Kidney (tissue), 14 donors: ENCODE data around the gene KCNQ1OT1. TPM values are rescaled to one million over a fixed set of nuclear protein-coding genes. Genes with fewer than 3 reads are reported as not detected.

Source experiments
- DNase-seq, 5 donors: peaks; one replicate each; pipeline ENCODE4 v3.0.0-alpha.2; 2013 to 2020
- FAIRE-seq: peaks from 2 replicates; lab custom pipeline; 2012; peaks lifted over from hg19 to GRCh38; lab: Jason Lieb, UNC
- H3K27ac ChIP-seq, 2 donors: one replicate each; pipeline ENCODE4 v1.7.0; 2013; ENCODE audit warnings: low read depth in 2 of 2, low read length in 2 of 2, inconsistent platforms in 1 of 2
- H3K27me3 ChIP-seq: one replicate; pipeline ENCODE4 v1.7.1; 2013; ENCODE audit warnings: low read length, inconsistent platforms; ENCODE audit not compliant: control insufficient read depth, insufficient read depth
- H3K36me3 ChIP-seq, 3 donors: one replicate each; pipeline versions ENCODE4 v1.7.0 to v1.7.1; 2013; ENCODE audit warnings: low read length in 3 of 3, control low read depth in 1 of 3, inconsistent platforms in 1 of 3; ENCODE audit not compliant: insufficient read depth in 3 of 3, control insufficient read depth in 2 of 3
- H3K4me1 ChIP-seq, 3 donors: one replicate each; pipeline versions ENCODE4 v1.7.0 to v1.7.1; 2013; ENCODE audit warnings: low read length in 3 of 3, inconsistent platforms in 1 of 3, low read depth in 1 of 3; ENCODE audit not compliant: control insufficient read depth in 2 of 3, insufficient read depth in 2 of 3
- H3K4me3 ChIP-seq, 3 donors: one replicate each; pipeline versions ENCODE4 v1.7.0 to v1.8.1; 2013; ENCODE audit warnings: low read length in 3 of 3, control low read depth in 1 of 3, inconsistent platforms in 1 of 3
- H3K9ac ChIP-seq, 3 donors: one replicate each; pipeline versions ENCODE4 v1.7.0 to v1.7.1; 2013; ENCODE audit warnings: low read length in 3 of 3, control low read depth in 1 of 3, inconsistent platforms in 1 of 3
- H3K9me3 ChIP-seq, 3 donors: one replicate each; pipeline versions ENCODE4 v1.7.0 to v1.7.1; 2013; ENCODE audit warnings: low read length in 3 of 3, control low read depth in 1 of 3, inconsistent platforms in 1 of 3; ENCODE audit not compliant: control insufficient read depth in 2 of 3, insufficient read depth in 1 of 3
- CTCF ChIP-seq: IDR thresholded peaks from 3 replicates; pipeline ENCODE4 v1.5.1; 2012; ENCODE audit warnings: mild to moderate bottlenecking, moderate library complexity, borderline replicate concordance; ENCODE audit not compliant: insufficient read depth; ENCODE audit errors: extremely low read depth
- intact Hi-C: fragments of 100-400 bp; cut with DNase I; formaldehyde crosslinking; loops from one replicate; pipeline ENCODE4 v1.11.1; 2022
- polyA plus RNA-seq: library from polyadenylated mRNA; stranded (reverse); fragments of 350-450 nt; fragmentation: Illumina TruSeq; extraction: RNeasy Lipid Tissue Mini Kit (QIAGEN cat#74804); gene quantifications from one replicate; pipeline ENCODE4 v1.2.3, GENCODE V29; 2014; ENCODE audit warnings: low read depth, low replicate concordance; ENCODE audit not compliant: insufficient read depth
- total RNA-seq: library from RNA; stranded (reverse); fragmentation: NEBNext Ultra II Directional; extraction: Animal tissue kit (Norgen Biotek cat#: 25700); gene quantifications from one replicate; pipeline ENCODE4 v1.2.1, GENCODE V29; 2021
- donor health status: control.
- donor health status: control.
- donor health status: control.
- donor health status: control.
- donor health status: control.
- donor health status: DM: yes; HTN: yes; CAD: no.
- donor health status: Normal renal cell carcinoma (clear cell type).

KCNQ1OT1 gene
- total and polyA plus RNA-seq, 2 donors from 2014 or later: 0.22 to 4.4 TPM

GRCh38 chr11:2586087-2586792 is 113.6 kb downstream of the KCNQ1OT1 start:
- H3K9ac ChIP-seq: no peak overlapping the region
- no peak for TF ChIP-seq CTCF
- no peaks in the 10 kb centered on the region for H3K36me3 ChIP-seq
- no peak overlapping the region for H3K4me3 ChIP-seq
- H3K27me3 ChIP-seq: no peaks in the 10 kb centered on the region
- DNase-seq (peak; percentile 56 to 95 (median 94)), FAIRE-seq (no peak)
- no peaks in the 10 kb centered on the region for H3K9me3 ChIP-seq
- intact Hi-C loops: no loop called here
- H3K27ac ChIP-seq: no peak overlapping the region
- H3K4me1 ChIP-seq: no peaks in the 10 kb centered on the region

DNA sequence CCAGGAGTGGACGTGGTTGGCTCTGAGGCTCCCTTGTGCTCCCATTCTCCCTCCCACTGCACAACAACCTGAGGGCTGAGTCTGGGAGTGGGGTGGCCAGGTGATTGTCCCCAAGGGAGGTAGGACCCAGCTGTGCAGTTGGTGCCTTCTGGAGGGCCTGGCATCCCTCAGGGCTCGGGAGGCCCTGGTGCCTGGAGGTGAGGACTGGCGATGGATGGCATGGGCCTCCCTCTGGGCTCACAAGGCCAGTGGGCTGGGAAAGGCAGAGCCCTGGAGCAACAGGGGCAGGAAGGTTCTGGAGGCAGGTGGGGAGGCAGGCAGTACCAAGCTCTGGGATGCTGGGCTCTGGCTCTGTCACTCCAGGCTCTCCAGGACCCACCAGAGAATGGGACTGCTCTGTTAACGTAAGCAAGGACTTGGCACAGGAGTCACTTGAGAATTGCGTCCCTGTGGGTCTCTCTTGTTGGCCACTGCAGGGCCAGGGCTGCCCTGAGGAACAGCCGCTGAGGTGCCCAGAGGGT is 114.2 kb downstream of the KCNQ1OT1 start:
- no peak for TF ChIP-seq CTCF
- Histone ChIP-seq H3K36me3 (no peaks in the 10 kb centered on the region), H3K9ac (no peak overlapping the region), H3K9me3 (no peaks in the 10 kb centered on the region), H3K27me3 (no peaks in the 10 kb centered on the region), H3K27ac (no peak overlapping the region), H3K4me3 (no peak overlapping the region), H3K4me1 (no peaks in the 10 kb centered on the region)
- DNase-seq: peak in 3 of 5 donors; percentile 8 to 52 (median 39)
- FAIRE-seq: no peak
- intact Hi-C loops: no loop called here

DNA sequence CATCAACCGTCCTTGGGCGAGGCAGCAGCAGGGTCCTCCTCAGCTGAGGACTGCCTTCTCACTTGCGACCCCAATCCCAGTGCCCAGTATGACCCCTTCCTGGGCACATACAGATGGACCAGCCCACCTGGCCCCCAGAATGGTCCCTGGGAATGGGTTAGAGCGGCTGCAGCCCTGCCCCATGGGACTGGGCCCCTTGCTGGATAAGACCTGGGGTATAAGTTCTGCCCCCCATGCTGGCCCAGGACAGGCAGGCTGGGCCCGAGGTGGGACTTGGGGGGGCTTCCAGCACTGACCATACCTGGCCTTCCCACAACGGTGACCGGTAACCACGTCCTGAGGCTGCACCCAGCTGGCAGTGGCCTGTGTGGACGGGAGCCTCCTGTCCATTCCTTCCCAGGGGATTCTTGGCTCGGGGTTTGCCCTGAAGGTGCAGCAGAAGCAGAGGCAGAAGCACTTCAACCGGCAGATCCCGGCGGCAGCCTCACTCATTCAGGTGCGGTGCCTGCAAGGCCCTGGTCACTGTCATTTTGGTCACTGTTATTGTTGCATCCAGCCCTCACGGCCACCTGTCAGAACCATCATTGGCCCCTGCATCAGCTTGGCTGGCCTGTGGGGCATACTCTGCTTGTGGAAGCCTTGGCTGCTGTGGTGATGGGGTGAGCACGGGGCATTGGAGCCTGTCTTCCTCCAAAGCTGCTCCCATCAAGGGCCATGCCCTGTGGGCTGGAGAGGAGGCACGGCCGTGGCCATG is 114.8 kb downstream of the KCNQ1OT1 start:
- H3K4me3 ChIP-seq: no peak overlapping the region
- no peak overlapping the region for H3K27ac ChIP-seq
- peak in 3 of 5 donors; percentile 8 to 62 (median 39) for DNase-seq
- FAIRE-seq: no peak
- no peaks in the 10 kb centered on the region for H3K9me3 ChIP-seq
- intact Hi-C loops: no loop called here
- no peaks in the 10 kb centered on the region for H3K27me3 ChIP-seq
- no peak overlapping the region for H3K9ac ChIP-seq
- TF ChIP-seq CTCF: no peak
- no peaks in the 10 kb centered on the region for H3K4me1 ChIP-seq
- no peaks in the 10 kb centered on the region for H3K36me3 ChIP-seq
